HL-60 (cell line): ENCODE results near the gene NLGN1.

Source experiments
- DNase-seq, 2 experiments: peaks; one replicate each; pipeline ENCODE4 v3.0.0-alpha.2; 2010 to 2020; ENCODE audit warnings: low read depth in 1 of 2, low spot score in 1 of 2
- H3K27ac ChIP-seq: fragments of 250-450 bp; sonication (Bioruptor Pico); replicated peaks from 2 replicates; pipeline ENCODE4 v1.5.1; 2020; ENCODE audit warnings: mild to moderate bottlenecking, moderate library complexity
- H3K27me3 ChIP-seq: fragments of 250-450 bp; sonication (Bioruptor Pico); 2 replicates; pipeline ENCODE4 v1.5.1; 2021; ENCODE audit warnings: mild to moderate bottlenecking, moderate library complexity; ENCODE audit not compliant: insufficient read depth, poor library complexity, severe bottlenecking
- H3K4me3 ChIP-seq: replicated peaks from 2 replicates; pipeline ENCODE4 v1.5.1; 2011; ENCODE audit warnings: mild to moderate bottlenecking, control low read depth, low read length; ENCODE audit not compliant: insufficient read depth
- CTCF ChIP-seq: IDR thresholded peaks from one replicate; pipeline ENCODE4 v1.5.1; 2011; ENCODE audit warnings: low read length, control low read depth, inconsistent platforms; ENCODE audit not compliant: insufficient read depth
- GABPA ChIP-seq: IDR thresholded peaks from 2 replicates; pipeline ENCODE4 v1.6.1; 2012; ENCODE audit warnings: low read depth
- POLR2AphosphoS5 ChIP-seq: IDR thresholded peaks from 2 replicates; pipeline ENCODE4 v1.6.1; 2012; ENCODE audit warnings: low read depth
- SPI1 ChIP-seq: IDR thresholded peaks from 2 replicates; pipeline ENCODE4 v1.6.1; 2012; ENCODE audit warnings: low read depth, mild to moderate bottlenecking, borderline replicate concordance
- TF ChIP-seq, protein P1 (sequence below): IDR thresholded peaks from 2 replicates; pipeline ENCODE4 v1.6.1; 2012; ENCODE audit warnings: low read depth; ENCODE audit not compliant: insufficient replicate concordance

The NLGN1 gene

DNA sequence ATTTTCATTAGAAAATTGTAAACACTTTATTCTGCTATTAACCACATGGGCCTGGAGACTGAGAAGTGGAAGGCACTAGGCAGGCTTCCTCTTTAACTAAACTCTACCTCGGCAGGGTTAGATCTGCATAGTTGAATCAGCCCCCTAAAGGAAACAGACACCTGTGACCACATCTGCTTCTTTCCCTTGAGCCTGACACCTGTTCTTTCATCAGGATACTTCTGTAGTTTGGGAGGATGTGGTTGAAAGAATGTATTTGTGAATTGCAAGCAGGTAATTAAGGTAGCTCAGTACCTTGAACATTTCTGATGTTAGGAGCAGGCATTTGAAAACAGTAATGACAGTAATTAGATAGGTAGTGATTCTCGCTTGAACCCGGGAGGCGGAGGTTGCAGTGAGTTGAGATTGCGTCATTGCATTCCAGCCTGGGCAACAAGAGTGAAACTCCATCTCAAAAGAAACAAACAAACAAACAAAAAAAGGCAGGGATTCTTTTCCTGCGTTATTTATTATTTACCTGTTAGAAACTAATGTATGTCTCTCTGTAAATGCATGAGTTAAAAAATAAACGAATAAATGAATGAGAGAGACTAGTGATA lies 468.5 kb downstream of the NLGN1 start:
- Histone ChIP-seq H3K27me3 (no peaks in the 10 kb centered on the region), H3K4me3 (no peak overlapping the region), H3K27ac (no peak overlapping the region)
- DNase-seq, result no peak
- TF ChIP-seq POLR2AphosphoS5, result no peak
- TF ChIP-seq GABPA, result no peak
- no peak for TF ChIP-seq CTCF
- no peak for TF ChIP-seq SPI1
- TF ChIP-seq, protein P1, sequence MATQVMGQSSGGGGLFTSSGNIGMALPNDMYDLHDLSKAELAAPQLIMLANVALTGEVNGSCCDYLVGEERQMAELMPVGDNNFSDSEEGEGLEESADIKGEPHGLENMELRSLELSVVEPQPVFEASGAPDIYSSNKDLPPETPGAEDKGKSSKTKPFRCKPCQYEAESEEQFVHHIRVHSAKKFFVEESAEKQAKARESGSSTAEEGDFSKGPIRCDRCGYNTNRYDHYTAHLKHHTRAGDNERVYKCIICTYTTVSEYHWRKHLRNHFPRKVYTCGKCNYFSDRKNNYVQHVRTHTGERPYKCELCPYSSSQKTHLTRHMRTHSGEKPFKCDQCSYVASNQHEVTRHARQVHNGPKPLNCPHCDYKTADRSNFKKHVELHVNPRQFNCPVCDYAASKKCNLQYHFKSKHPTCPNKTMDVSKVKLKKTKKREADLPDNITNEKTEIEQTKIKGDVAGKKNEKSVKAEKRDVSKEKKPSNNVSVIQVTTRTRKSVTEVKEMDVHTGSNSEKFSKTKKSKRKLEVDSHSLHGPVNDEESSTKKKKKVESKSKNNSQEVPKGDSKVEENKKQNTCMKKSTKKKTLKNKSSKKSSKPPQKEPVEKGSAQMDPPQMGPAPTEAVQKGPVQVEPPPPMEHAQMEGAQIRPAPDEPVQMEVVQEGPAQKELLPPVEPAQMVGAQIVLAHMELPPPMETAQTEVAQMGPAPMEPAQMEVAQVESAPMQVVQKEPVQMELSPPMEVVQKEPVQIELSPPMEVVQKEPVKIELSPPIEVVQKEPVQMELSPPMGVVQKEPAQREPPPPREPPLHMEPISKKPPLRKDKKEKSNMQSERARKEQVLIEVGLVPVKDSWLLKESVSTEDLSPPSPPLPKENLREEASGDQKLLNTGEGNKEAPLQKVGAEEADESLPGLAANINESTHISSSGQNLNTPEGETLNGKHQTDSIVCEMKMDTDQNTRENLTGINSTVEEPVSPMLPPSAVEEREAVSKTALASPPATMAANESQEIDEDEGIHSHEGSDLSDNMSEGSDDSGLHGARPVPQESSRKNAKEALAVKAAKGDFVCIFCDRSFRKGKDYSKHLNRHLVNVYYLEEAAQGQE, result no peak

- TF ChIP-seq, protein P1, result no peak
- no peak for TF ChIP-seq SPI1
- no peak for DNase-seq
- Histone ChIP-seq H3K27me3 (no peaks in the 10 kb centered on the region), H3K27ac (no peak overlapping the region), H3K4me3 (no peak overlapping the region)
These were observed 472.2 kb downstream of the NLGN1 start for GRCh38 chr3:173869766-173870165.

DNA sequence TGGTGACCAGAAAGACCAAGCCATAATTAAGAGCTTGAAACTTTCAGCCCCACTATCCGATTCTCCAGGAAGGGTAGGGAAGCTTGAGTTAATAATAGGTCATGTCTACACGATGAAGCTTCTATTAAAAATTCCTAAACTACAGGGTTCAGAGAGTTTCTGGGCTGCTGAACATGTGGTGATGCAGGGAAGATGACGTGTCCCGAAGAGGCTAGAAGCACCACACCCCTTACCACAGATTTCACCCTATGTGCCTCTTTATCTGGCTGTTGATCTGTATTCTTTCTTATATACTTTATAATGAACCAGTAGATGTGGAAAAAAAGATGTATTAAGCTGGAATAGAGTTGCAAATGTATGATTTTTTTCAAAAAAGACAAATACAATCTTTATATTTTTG lies 473.4 kb downstream of the NLGN1 start:
- Histone ChIP-seq H3K4me3 (no peak overlapping the region), H3K27me3 (no peaks in the 10 kb centered on the region), H3K27ac (no peak overlapping the region)
- DNase-seq, result no peak
- TF ChIP-seq SPI1, result no peak
- TF ChIP-seq, protein P1, result no peak
- TF ChIP-seq CTCF, result no peak
- no peak for TF ChIP-seq GABPA
- TF ChIP-seq POLR2AphosphoS5, result no peak
